Left lobe of liver (tissue), 2 donors: ENCODE data around the gene ZNF438. TPM values are rescaled to one million over a fixed set of nuclear protein-coding genes. Genes with fewer than 3 reads are reported as not detected.
A peak's percentile ranks its signal among the peaks of the same experiment; 100 is the strongest.
"Not testable (repeated sequence)": the region's sequence is repeated elsewhere in the genome, so short reads cannot be mapped to it uniquely, and the experiment has no call there.

ENCODE experiments used
- ATAC-seq: fragments of 200-7000 bp; cut with Tn5 transposase; one replicate; pipeline ENCODE4 v1.9.1; 2020; ENCODE audit warnings: mild to moderate bottlenecking, moderate library complexity
- DNase-seq: peaks from one replicate; pipeline ENCODE4 v3.0.0-alpha.2; 2020; ENCODE audit warnings: low spot score
- total RNA-seq: library from RNA; stranded (reverse); gene quantifications from one replicate; pipeline ENCODE4 v1.2.1, GENCODE V29; 2021
- donor health status: DM: no; HTN: no; CAD: no; lungs with moderate emphysema.
- donor health status: DM: no; HTN: yes; CAD: no.

ZNF438 gene
- total RNA-seq, 1 donor from 2014 or later: 1.9 TPM

DNA sequence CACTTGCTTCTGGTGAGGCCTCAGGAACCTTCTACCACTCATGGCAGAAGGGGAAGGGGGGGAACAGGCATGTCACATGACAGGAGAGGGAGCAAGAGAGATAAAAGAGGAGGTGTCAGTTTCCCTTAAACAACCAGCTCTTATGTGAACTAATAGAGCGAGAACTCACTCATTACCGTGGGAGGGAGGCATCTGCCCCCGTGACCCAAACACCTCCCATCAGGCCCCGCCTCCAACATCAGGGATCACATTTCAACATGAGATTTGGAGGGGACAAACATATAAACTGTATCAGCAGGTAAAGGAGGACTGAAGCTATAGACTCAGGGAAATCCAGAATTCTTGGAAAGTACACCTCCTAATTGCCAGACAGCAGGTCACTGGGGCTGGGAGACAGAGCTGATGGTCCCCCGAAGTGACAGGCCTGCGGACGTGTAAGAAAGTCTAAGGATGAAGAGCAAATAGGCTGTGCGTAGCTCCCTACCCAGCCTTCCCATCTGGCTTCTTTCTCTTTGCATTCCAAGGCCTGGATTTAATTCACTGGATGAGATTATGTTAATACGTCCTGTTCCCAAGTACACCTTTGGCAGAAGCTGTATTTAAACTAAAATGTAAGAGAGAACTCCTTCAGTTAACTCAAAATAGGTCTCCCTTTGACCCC lies 215.4 kb downstream of the ZNF438 start:
- DNase-seq: no peak
- no peak for ATAC-seq

DNA sequence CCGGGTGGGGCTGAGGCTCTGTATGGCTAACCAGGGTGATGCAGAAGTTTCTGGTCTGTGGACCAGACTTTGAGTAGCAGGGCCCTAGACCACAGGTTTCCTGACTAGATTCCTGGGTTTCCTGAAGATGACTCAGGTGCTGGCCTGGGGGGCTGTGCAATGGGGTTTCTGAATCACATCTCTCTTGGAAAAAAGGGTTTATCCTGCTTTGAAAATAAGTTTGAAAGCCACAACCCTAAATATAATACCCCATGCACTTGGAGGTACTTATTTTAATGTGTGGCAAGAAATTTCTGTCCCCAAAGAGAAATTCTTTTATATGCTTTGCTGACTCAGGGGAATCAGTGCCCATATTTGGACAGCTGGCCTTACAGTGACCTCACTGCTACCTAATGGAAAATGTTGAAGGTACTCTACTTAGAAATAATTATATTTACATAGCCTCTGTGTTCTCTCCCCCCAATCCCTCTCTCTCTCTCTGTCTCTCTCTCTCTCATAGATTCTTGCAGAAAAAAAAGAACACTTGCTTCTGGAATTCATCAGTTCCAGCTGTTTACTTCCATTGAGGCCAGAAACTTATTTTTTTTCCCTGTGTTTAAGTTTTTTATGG lies 217.7 kb downstream of the ZNF438 start:
- ATAC-seq: no peak
- no peak for DNase-seq

GRCh38 chr10:30812018-30812851 lies 219.4 kb downstream of the ZNF438 start:
- DNase-seq (no peak), ATAC-seq (peak; percentile 45)

- no peak for ATAC-seq
- no peak for DNase-seq
Measured at GRCh38 chr10:30811276-30812017, 220.2 kb downstream of the ZNF438 start.

- no peak for DNase-seq
Measured at GRCh38 chr10:30810416-30810815, 221.2 kb downstream of the ZNF438 start.

DNA sequence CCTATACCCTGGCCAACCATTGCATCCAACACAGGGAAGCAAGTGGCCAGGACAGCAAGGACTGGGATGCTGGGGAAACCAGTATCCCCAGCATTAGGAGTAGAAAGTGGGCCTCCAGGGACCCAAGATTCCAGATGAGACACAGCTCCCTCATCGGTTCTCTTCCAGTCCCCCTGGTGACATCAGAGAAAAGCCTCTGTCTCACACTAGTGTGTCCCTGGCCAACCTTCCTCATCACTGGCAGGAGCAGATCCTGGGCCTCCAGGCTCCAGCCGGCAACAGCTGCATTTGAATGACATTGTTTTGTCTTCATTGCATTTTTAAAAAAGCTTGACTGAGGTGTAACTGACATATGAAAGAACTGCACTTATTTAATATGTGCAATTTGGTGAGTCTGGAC lies 224.8 kb downstream of the ZNF438 start:
- DNase-seq (no peak), ATAC-seq (no peak)

More at GRCh38 chr10:30810416-30810815, 221.2 kb downstream of the ZNF438 start:
- no peak for ATAC-seq

- no peak for DNase-seq
- ATAC-seq: no peak
Measured at GRCh38 chr10:30805061-30805460, 226.6 kb downstream of the ZNF438 start.

DNA sequence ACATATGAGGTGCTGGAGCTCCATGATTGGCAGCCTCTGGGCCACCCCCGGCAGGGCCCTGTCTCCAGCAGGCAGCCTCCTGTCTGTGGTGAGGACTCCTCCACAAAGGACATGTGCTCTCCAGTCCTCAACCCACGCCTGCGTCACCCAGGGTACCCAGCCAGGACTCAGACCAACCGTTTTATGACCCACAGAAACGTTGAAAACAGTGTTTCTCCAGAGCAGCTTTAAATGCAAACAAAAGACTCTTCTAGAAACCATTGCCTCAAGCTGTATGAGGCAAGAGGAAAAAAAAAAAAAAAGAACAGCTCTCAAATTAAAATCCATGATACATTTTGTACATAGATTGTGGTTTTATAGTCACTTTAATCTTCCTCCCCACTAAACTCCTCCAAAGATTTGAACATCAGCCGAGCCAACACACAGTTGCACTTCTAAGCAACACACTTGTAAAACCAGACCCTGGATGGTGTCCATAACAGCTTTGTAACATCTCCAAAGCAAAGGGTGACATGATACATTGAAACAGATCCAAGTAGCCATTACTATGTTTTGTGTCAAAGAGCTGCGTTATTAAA lies 227.1 kb downstream of the ZNF438 start:
- ATAC-seq: no peak
- no peak for DNase-seq

DNA sequence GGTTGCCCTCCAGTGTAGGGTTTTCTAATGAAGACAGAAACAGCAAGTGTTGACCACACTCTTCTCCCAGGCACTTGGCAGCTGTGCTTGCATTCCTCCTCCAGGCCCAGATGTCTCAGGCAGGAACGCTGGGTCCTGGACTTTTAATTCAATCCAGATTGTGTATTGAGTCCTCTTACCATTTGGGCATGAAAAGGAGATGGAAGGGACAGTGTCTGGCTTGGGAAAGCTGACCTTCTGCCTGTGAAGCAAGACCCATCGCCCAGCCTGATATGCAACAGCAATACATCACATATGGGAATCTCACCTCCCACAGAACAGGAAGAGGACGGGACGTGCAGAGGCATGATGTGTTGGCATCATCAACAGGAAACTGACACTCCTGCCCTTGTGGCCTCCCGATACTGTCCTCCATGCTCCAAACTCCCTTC lies 227.8 kb downstream of the ZNF438 start:
- ATAC-seq (no peak), DNase-seq (no peak)

- ATAC-seq (no peak), DNase-seq (no peak)
Measured at GRCh38 chr10:30803058-30803457, 228.6 kb downstream of the ZNF438 start.

- no peak for ATAC-seq
- no peak for DNase-seq
Measured at GRCh38 chr10:30800368-30800767, 231.3 kb downstream of the ZNF438 start.

GRCh38 chr10:30798646-30799185 lies 232.9 kb downstream of the ZNF438 start:
- no peak for ATAC-seq
- DNase-seq: no peak

DNA sequence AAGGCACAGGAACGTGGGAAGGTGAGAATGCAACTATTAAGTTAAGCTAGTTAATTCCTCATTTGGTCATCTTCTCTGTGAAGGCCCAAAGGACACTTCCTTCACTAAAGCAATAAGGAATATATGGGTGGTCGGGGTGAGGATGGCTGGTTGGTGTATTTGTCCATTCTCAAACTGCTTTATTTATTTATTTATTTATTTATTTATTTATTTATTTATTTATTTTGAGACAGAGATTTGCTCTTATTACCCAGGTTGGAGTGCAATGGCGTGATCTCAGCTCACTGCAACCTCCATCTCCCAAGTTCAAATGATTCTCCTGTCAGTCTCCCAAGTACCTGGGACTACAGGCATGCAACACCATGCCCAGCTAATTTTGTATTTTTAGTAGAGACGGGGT lies 236.6 kb downstream of the ZNF438 start:
- DNase-seq, ATAC-seq: not testable (repeated sequence)
